Hepatocyte (in vitro differentiated cells): ENCODE data around the gene ATAD3B. TPM values are rescaled to one million over a fixed set of nuclear protein-coding genes. Genes with fewer than 3 reads are reported as not detected.
A peak's percentile ranks its signal among the peaks of the same experiment; 100 is the strongest.
"Not testable (repeated sequence)": the region's sequence is repeated elsewhere in the genome, so short reads cannot be mapped to it uniquely, and the experiment has no call there.

Experiments used
- DNase-seq: peaks from one replicate; pipeline ENCODE4 v3.0.0-alpha.2; 2016; ENCODE audit warnings: low spot score
- H2AFZ ChIP-seq: fragments of 200-600 bp; sonication (generic); 2 replicates; pipeline ENCODE4 v1.6.0; 2016; ENCODE audit warnings: antibody characterized with exemption, mild to moderate bottlenecking
- H3K27ac ChIP-seq: fragments of 200-600 bp; sonication (generic); 2 replicates; pipeline ENCODE4 v1.5.1; 2016; ENCODE audit warnings: mild to moderate bottlenecking
- H3K27me3 ChIP-seq: fragments of 200-600 bp; sonication (generic); 2 replicates; pipeline ENCODE4 v1.6.1; 2016
- H3K36me3 ChIP-seq: fragments of 200-600 bp; sonication (generic); replicated peaks from 2 replicates; pipeline ENCODE4 v1.5.1; 2016; ENCODE audit warnings: low read depth; ENCODE audit not compliant: insufficient read depth
- H3K4me1 ChIP-seq: fragments of 200-600 bp; sonication (generic); 2 replicates; pipeline ENCODE4 v1.5.1; 2016; ENCODE audit warnings: mild to moderate bottlenecking, moderate library complexity; ENCODE audit not compliant: insufficient read depth
- H3K4me2 ChIP-seq: fragments of 200-600 bp; sonication (generic); 2 replicates; pipeline ENCODE4 v1.6.0; 2016
- H3K4me3 ChIP-seq: fragments of 200-600 bp; sonication (generic); 2 replicates; pipeline ENCODE4 v1.5.1; 2016; ENCODE audit warnings: mild to moderate bottlenecking
- H3K79me2 ChIP-seq: fragments of 200-600 bp; sonication (generic); 2 replicates; pipeline ENCODE4 v1.6.0; 2017; ENCODE audit warnings: mild to moderate bottlenecking
- H3K9me2 ChIP-seq: fragments of 200-600 bp; sonication (generic); replicated peaks from 2 replicates; pipeline ENCODE4 v1.6.0; 2017; ENCODE audit warnings: mild to moderate bottlenecking; ENCODE audit not compliant: insufficient read depth
- H3K9me3 ChIP-seq: fragments of 200-600 bp; sonication (generic); 2 replicates; pipeline ENCODE4 v1.5.1; 2016; ENCODE audit warnings: low read depth, mild to moderate bottlenecking
- H4K20me1 ChIP-seq: fragments of 200-600 bp; sonication (generic); 2 replicates; pipeline ENCODE4 v1.6.0; 2016; ENCODE audit warnings: mild to moderate bottlenecking; ENCODE audit not compliant: insufficient read depth, poor library complexity, severe bottlenecking
- EZH2phosphoT487 ChIP-seq: fragments of 200-600 bp; sonication (generic); IDR thresholded peaks from one replicate; pipeline ENCODE4 v1.6.1; 2018; ENCODE audit warnings: antibody characterized with exemption, mild to moderate bottlenecking, low read depth, moderate library complexity; ENCODE audit not compliant: unreplicated experiment, severe bottlenecking
- WGBS: methylation state at CpG from one replicate; pipeline ENCODE4 v1.1.6; 2016; ENCODE audit warnings: low lambda C conversion rate; ENCODE audit errors: missing lambda C conversion rate; 5-methylcytosine and 5-hydroxymethylcytosine counted together
- polyA plus RNA-seq: library from polyadenylated mRNA; unstranded; fragments of >200 nt; fragmentation: Nextera tagmentation; extraction: Ambion mirVana; gene quantifications from 2 replicates; pipeline ENCODE4 v1.2.1, GENCODE V29; 2016
- total RNA-seq: library from RNA; depleted of rRNA; stranded (reverse); fragments of >200 nt; gene quantifications from 2 replicates; pipeline ENCODE4 v1.2.3, GENCODE V29; 2014
- TF ChIP-seq, protein P1 (sequence below): fragments of 200-600 bp; sonication (generic); IDR thresholded peaks from 2 replicates; pipeline ENCODE4 v1.5.1; 2016; ENCODE audit warnings: antibody characterized with exemption, mild to moderate bottlenecking; ENCODE audit not compliant: poor library complexity

ATAD3B gene
- total and polyA plus RNA-seq, 2 experiments from 2014 or later, result 13.4 to 33.2 TPM

DNA sequence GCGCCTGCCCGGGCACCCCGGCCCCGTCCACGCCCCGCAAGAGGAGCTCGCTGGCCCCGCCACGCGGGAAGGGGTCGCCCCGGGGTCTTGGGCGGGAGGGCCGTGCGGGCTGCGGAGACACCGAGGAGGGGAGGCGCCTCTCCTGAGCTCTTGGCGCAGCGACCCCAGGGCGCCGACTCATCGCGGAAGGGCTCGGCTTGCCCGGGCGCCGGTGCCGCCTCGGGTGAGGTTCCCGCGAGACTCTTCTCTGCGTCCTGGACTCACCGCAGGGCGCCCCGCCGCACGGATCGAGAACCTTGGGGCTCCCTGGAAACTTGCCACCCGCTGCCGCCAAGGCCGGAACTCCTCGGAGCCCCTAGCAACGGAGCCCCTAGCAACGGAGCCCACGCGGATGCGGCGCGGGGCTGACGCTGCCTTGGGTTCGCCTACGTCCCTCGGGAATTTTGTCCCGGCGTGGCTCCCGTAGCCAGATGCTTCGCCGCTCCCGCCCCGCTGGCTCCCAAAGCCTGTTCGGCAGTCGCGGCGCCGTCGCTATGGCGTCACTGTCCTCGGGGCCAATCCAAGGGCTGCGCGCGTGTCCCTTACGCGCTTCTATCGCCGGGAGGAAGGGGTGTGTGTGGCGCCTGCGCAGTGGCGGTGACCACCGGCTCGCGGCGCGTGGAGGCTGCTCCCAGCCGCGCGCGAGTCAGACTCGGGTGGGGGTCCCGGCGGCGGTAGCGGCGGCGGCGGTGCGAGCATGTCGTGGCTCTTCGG is 40.1 kb downstream of the ATAD3B start, which contains the start of gene ATAD3A:
ATAD3A (plus strand) TSS at position 630 of the 753 bp plus-strand sequence; CDS start at position 737, 107 bp downstream.
- Histone ChIP-seq H3K27me3 (no peaks in the 10 kb centered on the region), H3K4me3 (peak within 1 kb of the TSS; percentile 75), H3K79me2 (peaks cover 21% of the 10 kb centered on the region), H3K4me2 (peak within 1 kb of the TSS; percentile 95), H4K20me1 (no peaks in the 10 kb centered on the region), H3K27ac (peak within 1 kb of the TSS; percentile 99), H3K9me2 (no peaks in the 10 kb centered on the region), H3K9me3 (no peaks in the 10 kb centered on the region), H2AFZ (peak within 1 kb of the TSS; percentile 97), H3K4me1 (peaks cover 6% of the 10 kb centered on the region), H3K36me3 (no peaks in the 10 kb centered on the region)
- peak; percentile 99 for DNase-seq
- TF ChIP-seq, protein P1, sequence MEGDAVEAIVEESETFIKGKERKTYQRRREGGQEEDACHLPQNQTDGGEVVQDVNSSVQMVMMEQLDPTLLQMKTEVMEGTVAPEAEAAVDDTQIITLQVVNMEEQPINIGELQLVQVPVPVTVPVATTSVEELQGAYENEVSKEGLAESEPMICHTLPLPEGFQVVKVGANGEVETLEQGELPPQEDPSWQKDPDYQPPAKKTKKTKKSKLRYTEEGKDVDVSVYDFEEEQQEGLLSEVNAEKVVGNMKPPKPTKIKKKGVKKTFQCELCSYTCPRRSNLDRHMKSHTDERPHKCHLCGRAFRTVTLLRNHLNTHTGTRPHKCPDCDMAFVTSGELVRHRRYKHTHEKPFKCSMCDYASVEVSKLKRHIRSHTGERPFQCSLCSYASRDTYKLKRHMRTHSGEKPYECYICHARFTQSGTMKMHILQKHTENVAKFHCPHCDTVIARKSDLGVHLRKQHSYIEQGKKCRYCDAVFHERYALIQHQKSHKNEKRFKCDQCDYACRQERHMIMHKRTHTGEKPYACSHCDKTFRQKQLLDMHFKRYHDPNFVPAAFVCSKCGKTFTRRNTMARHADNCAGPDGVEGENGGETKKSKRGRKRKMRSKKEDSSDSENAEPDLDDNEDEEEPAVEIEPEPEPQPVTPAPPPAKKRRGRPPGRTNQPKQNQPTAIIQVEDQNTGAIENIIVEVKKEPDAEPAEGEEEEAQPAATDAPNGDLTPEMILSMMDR, result no peak
- TF ChIP-seq EZH2phosphoT487, result no peak
- under 1% methylated on average over 65 of the region's 99 CpGs for WGBS

DNA sequence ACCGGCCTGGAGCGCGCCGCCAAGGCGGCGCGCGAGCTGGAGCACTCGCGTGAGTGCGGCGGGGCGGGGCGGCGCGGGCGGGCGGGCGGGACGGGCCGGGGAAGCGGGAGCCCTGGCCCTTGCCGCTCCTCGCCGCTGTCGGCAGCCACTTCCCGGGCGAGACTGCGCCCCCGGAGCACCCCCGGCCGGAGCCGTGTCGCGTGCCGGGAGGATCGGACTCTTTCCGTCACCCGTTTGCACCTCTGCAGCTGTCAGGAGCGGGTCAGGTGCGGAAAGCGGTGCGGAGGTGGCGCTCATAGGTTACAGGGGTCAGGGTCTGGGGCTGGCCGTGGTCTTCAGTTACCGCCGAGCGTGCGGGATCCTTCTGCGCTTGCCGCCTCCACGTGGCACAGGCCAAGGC is 40.9 kb downstream of the ATAD3B start:
- H3K36me3 ChIP-seq, DNase-seq, H2AFZ ChIP-seq, H3K4me3 ChIP-seq, H3K9me3 ChIP-seq, H3K9me2 ChIP-seq, H3K4me1 ChIP-seq, H4K20me1 ChIP-seq, H3K27me3 ChIP-seq: not testable (repeated sequence)
- peak overlapping the region; percentile 58 for H3K27ac ChIP-seq
- peak overlapping the region; percentile 82 for H3K4me2 ChIP-seq
- WGBS, result 0% methylated on average over 11 of the region's 52 CpGs
- peaks cover 21% of the 10 kb centered on the region for H3K79me2 ChIP-seq

DNA sequence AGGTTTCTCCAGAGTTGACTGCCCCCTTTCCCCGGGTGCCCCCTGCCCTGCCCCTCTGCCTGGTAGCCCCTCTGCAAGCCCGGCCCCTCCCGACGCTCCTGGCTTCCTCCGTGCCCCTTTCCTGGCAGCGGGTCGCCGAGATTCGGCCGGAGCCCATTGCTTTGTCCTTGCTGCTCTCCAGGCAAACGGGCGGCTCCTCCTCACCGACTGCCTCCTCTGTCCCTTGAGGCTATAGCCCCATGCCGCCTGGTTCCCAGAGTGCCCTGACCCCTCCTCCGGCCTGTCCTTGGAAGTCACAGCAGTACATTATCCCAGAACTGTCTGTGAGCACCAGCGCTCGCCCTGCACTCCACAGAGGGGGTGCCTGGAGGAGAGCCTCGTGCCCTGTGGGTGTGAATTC is 42.1 kb downstream of the ATAD3B start:
- H3K9me3 ChIP-seq, H3K4me3 ChIP-seq, H3K36me3 ChIP-seq, H3K9me2 ChIP-seq, H3K27me3 ChIP-seq, H3K4me1 ChIP-seq, H4K20me1 ChIP-seq, H3K27ac ChIP-seq, DNase-seq, H2AFZ ChIP-seq: not testable (repeated sequence)
- Histone ChIP-seq H3K79me2 (peaks cover 21% of the 10 kb centered on the region), H3K4me2 (peak overlapping the region; percentile 54)
- WGBS, result 89% methylated on average over 13 of the region's 18 CpGs

DNA sequence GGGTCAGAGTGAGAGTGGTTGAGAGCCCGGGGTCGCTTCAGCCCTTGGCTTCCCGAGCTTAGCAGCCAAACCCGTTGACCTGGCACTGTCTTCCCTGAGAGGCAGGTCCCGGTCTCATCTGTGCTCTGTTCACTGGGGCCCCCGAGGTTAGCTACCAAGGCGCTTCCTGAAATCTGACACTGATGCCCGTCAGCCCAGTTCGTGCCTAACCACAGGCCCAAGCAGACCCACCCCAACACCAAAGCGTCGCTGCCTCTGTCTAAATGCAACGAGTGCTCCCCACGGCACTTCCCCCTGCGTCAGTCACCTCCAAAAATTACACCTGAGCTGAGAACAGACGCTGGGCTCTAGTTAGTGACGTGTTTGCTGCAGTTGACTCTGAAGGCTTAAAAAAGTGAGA is 42.8 kb downstream of the ATAD3B start:
- not testable (repeated sequence) for H3K4me1 ChIP-seq, H3K27ac ChIP-seq, H3K36me3 ChIP-seq, H3K9me3 ChIP-seq, H3K27me3 ChIP-seq, H3K4me2 ChIP-seq, DNase-seq, H3K4me3 ChIP-seq, H2AFZ ChIP-seq, H4K20me1 ChIP-seq, H3K9me2 ChIP-seq
- WGBS, result 89% methylated on average over 16 of the region's 16 CpGs
- peaks cover 21% of the 10 kb centered on the region for H3K79me2 ChIP-seq

DNA sequence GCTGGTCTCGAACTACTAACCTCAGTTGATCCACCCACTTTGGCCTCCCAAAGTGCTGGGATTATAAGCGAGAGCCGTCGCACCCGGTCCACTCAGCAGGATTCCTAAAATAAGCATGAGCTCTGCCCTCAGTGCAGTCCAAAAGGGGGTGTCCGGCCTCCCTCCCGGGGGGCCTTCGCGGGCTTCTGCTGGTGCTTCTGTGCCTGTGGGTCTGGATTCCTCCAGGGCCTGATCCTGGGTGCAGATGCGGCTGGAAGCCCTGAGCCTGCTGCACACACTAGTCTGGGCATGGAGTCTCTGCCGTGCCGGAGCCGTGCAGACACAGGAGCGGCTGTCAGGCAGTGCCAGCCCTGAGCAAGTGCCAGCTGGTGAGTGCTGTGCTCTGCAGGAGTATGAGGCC is 45.4 kb downstream of the ATAD3B start:
- H3K4me1 ChIP-seq, H3K4me2 ChIP-seq, H2AFZ ChIP-seq, H3K27ac ChIP-seq, H3K9me3 ChIP-seq, H4K20me1 ChIP-seq, H3K36me3 ChIP-seq, H3K4me3 ChIP-seq, H3K9me2 ChIP-seq, H3K27me3 ChIP-seq, DNase-seq: not testable (repeated sequence)
- peaks cover 15% of the 10 kb centered on the region for H3K79me2 ChIP-seq
- WGBS, result 97% methylated on average over 14 of the region's 14 CpGs
